Fibroblast of villous mesenchyme (primary cell): ENCODE results near the gene TOP2A. TPM values are rescaled to one million over a fixed set of nuclear protein-coding genes. Genes with fewer than 3 reads are reported as not detected.

Source experiments
- DNase-seq: peaks from one replicate; pipeline ENCODE4 v3.0.0-alpha.2; 2010; ENCODE audit warnings: low read depth
- H3K4me3 ChIP-seq: 2 replicates; pipeline ENCODE4 v1.5.1; 2011; ENCODE audit warnings: low read depth, mild to moderate bottlenecking, low read length
- total RNA-seq: library from RNA; depleted of rRNA; stranded (reverse); fragments of >200 nt; gene quantifications from 2 replicates; pipeline ENCODE4 v1.2.3, GENCODE V29; 2012
- TF ChIP-seq, protein P1 (sequence below): IDR thresholded peaks from 2 replicates; pipeline ENCODE4 v1.5.1; 2012; ENCODE audit warnings: low read depth, mild to moderate bottlenecking, low read length; ENCODE audit not compliant: insufficient read depth

Gene TOP2A
- total RNA-seq, 1 donor: 105 TPM

DNA sequence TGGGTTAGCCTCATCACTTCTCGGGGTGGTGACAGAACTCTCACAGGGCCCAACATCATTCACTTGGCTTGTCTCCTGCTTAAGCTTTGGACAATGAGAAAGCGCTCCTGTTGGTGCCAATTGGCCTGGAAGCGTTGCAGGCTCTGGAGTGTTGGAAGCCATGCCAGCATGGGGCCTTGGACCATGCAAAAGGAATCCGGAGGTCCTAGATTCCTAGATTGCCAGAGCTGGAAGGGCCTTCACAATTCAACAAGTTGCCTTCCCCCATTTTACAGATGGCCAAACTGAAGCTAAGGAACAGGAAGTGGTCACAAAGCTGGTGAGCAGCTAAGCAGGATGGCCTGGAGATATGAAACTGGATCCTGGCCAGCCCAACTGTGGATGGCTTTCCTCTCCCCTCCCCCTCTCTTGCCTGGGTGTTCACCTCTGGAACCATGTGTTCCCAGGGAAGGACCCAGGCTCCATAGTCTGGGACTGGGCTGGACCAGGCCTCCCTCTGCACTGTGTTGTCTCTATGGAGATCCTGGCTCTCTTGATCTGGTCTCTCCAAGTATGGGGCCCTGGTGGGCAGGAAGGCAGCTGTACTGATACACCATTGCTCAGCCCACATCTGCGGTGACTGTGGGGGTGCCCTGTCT, 19.5 kb upstream of the TOP2A start:
- DNase-seq: no peak
- H3K4me3 ChIP-seq: no peak overlapping the region
- TF ChIP-seq, protein P1, sequence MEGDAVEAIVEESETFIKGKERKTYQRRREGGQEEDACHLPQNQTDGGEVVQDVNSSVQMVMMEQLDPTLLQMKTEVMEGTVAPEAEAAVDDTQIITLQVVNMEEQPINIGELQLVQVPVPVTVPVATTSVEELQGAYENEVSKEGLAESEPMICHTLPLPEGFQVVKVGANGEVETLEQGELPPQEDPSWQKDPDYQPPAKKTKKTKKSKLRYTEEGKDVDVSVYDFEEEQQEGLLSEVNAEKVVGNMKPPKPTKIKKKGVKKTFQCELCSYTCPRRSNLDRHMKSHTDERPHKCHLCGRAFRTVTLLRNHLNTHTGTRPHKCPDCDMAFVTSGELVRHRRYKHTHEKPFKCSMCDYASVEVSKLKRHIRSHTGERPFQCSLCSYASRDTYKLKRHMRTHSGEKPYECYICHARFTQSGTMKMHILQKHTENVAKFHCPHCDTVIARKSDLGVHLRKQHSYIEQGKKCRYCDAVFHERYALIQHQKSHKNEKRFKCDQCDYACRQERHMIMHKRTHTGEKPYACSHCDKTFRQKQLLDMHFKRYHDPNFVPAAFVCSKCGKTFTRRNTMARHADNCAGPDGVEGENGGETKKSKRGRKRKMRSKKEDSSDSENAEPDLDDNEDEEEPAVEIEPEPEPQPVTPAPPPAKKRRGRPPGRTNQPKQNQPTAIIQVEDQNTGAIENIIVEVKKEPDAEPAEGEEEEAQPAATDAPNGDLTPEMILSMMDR: no peak

GRCh38 chr17:40436636-40437035, 18.9 kb upstream of the TOP2A start:
- no peak overlapping the region for H3K4me3 ChIP-seq
- DNase-seq: no peak
- TF ChIP-seq, protein P1: no peak

- TF ChIP-seq, protein P1: peak; percentile 64
- no peak for DNase-seq
- H3K4me3 ChIP-seq: no peak overlapping the region
Measured at GRCh38 chr17:40433551-40434415, 16.1 kb upstream of the TOP2A start.

DNA sequence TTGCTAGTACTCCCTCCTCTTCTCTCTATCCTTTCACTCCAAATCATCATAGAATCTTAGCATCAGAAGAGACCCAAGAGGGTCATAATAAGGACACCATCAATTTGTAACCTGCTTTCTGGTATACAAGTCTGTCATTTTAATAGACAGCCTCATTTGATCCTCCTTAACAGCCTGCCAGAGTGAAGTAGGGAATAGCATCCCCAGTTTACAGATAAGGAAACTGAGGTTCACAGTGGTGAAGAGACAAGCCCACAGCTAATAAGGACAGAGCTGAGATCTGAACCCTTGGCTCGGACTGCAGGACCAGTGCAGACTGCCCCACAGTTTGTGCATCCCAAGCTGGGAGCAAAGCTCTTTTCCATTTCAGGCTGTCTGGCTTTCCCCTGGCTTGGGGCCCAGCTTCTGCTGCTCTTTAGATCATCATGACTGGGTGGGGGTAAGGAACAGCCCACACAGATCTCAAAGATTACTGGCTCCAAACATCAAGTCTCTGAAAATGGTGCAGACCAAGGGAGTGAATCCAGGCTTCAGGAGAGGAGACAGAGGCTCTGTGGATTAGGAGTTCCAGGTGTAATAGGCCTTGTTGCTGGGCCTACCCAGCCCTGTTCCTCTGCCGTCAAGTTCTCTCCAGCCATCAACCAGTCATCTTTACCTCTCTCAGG, 15.3 kb upstream of the TOP2A start:
- no peak overlapping the region for H3K4me3 ChIP-seq
- peak; percentile 67 for DNase-seq
- TF ChIP-seq, protein P1: no peak

GRCh38 chr17:40431231-40431602, 13.5 kb upstream of the TOP2A start:
- H3K4me3 ChIP-seq: no peak overlapping the region
- no peak for DNase-seq

DNA sequence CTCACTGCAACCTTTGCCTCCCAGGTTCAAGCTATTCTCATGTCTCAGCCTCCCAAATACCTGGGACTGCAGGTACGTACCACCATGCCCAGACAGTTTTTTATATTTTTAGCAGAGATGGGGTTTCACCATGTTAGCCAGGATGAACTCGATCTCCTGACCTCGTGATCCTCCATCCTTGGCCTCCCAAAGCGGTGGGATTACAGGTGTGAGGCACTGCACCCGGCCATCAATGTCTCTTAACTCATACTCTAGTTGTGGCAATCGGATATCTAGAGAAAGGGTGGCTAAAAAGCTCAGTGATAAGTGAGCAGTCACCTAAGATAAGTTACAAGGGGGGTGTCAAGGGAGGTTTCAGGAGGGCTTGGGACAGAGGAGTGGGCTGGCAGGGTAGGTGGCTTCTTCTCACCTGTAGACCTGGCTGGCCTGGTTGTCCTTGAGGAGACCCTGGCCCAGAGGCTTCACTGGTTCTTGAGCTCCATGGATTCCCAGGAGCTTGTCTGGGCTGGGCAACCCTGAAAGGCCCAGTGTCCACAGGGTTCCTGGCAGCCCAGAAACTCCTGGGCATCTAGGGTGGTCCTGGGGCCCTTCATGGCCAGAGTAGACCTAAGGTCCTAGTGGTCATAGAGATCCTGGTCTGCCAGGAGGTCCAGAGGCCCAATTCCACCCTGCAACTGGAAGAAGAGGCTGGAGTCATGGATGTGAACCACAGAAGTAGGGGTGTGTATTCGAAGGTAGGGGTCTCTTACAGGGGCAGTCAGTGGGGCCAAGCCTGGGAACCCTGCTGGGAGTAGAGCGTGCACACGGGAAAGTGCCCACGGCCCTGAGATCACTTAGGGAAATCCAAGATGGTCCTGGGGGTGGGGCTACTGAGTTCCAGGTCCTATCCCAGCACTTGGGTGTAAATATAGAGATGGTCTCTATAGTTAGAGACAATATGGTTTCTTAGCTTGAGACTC, 12.9 kb upstream of the TOP2A start:
- H3K4me3 ChIP-seq: no peak overlapping the region
- TF ChIP-seq, protein P1: no peak
- no peak for DNase-seq

More at GRCh38 chr17:40431231-40431602, 13.5 kb upstream of the TOP2A start:
- TF ChIP-seq, protein P1: no peak
